Measurements from ENCODE around the gene NUP62.
"Not testable (repeated sequence)": the region's sequence is repeated elsewhere in the genome, so short reads cannot be mapped to it uniquely, and the experiment has no call there.

NUP62 gene, protein sequence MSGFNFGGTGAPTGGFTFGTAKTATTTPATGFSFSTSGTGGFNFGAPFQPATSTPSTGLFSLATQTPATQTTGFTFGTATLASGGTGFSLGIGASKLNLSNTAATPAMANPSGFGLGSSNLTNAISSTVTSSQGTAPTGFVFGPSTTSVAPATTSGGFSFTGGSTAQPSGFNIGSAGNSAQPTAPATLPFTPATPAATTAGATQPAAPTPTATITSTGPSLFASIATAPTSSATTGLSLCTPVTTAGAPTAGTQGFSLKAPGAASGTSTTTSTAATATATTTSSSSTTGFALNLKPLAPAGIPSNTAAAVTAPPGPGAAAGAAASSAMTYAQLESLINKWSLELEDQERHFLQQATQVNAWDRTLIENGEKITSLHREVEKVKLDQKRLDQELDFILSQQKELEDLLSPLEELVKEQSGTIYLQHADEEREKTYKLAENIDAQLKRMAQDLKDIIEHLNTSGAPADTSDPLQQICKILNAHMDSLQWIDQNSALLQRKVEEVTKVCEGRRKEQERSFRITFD

DNA sequence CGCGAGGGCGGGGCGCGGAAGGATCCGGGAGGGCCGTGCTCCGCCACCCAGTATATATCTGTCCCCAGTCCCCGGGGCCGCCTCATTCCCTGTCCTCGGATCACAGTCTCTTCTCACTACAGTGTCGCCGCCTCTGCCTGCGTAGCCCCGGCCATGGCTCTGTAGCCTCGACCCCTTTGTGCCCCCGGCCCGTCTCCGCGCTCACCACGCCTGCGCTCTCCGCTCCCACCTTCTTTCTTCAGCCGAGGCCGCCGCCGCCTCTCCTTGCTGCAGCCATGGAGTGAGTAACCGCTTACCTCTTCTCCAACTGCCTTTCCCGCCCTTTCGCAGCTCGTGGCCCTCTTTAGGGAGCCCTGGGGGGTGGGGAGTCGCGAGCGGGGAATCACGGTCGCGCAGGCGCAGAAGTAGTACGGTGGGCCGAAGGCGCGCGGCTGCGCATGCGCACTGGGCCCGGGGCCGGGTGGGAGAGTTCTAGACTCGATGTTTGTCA, at the start of gene NUP62, which contains the start of gene ATF5:
NUP62 (minus strand) TSS at position 384 of the 490 bp plus-strand sequence. CDS start 19,697 bp downstream, outside the sequence.
ATF5 (plus strand) TSS at position 85 of the 490 bp plus-strand sequence. CDS start 1,646 bp downstream, outside the sequence.
- DNase-seq (ENCODE audit: low read depth, low spot score) = peak; percentile 91

DNA sequence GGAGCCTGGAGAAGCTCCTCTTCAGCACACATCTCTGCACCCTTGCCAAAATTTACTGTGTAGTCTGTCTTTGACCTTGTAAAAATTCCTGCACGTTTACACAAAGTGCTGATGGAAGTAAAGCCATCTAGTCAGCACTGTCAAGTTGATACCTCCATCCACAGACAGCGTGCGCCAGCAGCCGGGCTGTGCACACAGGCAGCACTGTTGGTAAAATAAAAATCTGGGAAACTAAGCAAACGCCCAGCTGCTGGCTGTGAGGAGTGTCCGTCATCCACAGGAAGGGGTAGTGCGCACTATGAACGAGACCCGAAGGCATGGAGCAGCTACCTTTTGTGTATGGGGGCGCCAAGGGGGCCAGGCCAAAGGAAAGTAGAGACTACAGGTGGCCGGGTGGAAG, 49.0 kb upstream of the NUP62 start:
- DNase-seq (ENCODE audit: low read depth, low spot score) = no peak

DNA sequence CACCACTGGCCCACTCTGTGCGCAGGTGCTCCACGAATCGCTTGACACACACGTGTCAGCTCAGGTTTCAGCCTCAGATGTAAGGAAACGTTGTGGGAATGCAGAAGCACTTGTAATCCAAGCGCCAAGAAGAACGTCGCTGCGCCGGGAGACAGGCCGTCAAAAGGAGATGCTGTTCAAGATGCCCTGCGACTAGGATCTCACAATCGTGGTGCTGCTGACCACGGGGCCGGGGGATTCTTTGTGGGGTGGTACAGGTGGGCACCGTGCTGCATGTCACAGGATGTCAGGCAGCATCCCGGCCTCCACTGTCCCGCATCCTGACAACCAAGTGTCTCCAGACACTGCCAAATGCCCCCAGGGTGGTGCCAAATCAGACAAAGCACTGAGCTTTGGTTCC, 48.6 kb upstream of the NUP62 start:
- no peak for DNase-seq (ENCODE audit: low read depth, low spot score)

DNA sequence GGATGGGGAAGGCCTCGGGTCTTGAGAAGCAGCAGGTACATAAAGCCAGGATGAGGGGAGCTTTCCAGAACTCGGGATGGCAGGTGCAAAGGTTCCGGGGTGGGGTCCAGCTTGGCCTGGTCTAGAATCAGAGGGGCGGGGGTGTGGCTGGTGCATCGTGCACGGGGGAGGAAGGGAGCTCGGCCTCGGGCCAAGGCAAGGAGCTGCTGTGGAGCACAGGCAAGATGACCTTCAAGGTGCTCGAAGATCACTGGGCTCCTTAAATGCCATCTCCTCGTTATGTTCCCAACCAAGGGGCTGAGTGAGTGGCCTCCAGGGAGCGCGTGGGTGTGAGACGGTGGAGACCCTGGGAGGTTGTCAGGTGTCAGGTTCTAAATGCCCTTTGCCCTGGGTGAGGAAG, 47.8 kb upstream of the NUP62 start:
- no peak for DNase-seq (ENCODE audit: low read depth, low spot score)

DNA sequence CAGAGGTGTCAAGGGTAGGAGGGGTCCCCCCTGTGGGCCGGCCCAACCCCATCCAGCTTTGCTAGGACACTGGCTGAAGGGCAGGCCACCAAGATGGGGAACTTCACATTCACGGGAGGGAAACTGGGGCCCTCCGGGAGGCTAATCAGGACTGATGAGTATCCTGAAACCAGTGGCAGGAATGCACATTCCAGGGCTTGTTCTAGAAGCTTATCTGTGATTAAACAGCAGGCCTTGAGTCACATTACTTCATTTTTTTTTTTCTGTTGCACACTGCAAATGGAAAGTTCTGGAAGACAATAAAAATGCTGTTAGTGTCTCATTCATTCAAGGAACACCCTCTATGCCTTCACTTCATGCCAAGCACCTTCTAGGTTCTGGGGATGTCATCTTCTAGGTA, 47.2 kb upstream of the NUP62 start:
- DNase-seq (ENCODE audit: low read depth, low spot score) = no peak

DNA sequence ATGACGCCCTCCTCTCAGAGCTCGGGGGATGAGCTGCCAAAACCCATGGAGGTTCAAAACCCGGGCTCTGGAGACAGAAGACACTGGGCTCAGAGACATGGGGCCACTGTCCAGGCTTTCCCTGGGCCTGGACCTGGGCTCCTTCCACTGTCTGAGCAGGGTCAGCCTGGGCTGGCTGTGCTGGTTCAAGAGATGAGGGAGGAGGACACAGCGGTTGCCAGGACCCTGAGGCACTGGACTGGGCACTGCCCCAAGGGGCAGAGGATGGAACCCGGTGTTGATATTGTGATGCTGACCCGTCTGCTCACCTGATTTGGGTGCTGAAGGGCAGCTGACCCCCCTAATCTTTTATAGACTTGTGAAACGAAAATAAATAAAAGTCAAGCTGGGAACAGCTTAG, 45.7 kb upstream of the NUP62 start:
- no peak for DNase-seq (ENCODE audit: low read depth, low spot score)

DNA sequence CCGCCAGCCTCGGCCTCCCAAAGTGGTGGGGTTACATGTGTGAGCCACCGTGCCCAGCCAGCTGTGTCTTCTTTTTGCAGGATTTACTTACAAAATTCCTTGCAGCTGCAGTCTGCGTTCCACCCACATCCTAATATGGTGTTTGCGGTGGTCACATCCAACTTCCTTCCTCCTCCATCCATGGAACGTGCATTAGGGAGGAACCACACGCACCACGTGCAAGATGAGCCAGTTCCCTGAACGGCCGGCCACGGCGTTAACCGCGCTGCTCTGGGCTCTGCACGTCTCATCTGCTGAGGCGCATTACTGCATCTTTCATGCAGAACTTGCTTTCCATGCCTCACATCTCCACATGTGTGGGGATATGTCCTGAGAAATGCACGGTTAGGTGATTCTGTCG, 44.7 kb upstream of the NUP62 start:
- DNase-seq (ENCODE audit: low read depth, low spot score) = no peak

DNA sequence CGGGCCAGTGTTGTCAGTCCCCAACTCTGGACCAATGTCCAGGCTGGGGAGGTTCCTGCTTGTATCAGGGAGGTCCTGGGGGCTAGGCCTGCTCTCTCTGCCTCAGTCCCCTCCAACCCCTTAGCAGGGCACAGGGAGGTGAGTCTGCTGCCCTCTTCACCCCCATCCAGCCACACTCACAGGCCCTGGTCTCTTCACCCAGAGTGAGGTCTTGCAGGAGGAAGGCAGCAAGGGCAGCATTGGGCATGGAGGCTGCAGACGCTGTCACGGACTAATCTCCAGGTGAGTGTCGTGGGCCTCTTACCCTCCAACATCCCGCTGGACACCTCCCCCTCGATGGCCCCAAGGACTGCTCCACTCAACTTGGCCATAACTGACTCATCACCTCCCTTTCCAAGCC, 43.5 kb upstream of the NUP62 start:
- DNase-seq (ENCODE audit: low read depth, low spot score) = no peak

DNA sequence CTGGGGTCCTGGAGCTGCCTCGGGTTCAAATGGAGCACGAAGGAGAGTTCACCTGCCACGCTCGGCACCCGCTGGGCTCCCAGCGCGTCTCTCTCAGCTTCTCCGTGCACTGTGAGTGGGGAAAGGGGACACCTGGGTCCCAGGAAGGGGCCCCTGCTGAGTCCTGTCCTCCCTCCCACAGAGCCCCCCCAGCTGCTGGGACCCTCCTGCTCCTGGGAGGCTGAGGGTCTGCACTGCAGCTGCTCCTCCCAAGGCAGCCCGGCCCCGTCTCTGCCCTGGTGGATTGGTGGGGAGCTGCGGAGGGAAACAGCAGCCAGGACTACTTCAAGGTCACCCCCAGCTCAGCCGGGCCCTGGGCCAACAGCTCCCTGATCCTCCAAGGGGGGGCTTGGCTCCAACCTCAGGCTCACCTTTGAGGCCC, 42.7 kb upstream of the NUP62 start:
- no peak for DNase-seq (ENCODE audit: low read depth, low spot score)

DNA sequence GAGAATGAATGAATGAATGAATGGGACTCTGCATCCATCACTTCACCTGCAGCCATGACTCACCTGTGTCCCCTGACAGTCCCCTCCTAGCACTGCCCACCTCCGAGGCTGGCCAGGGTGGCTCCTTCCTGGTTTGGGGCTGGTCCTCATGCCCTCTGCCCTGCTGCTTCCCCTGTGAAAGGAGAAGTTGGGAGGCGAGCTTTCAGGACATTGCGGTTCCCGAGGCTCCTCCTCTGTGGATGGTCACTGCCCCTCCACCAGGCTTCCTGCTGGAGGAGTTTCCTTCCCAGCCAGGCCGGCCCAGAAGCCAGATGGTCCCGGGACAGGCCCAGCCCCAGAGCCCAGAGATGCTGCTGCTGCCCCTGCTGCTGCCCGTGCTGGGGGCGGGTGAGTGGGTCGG, 40.1 kb upstream of the NUP62 start:
- not testable (repeated sequence) for DNase-seq (ENCODE audit: low read depth, low spot score)

DNA sequence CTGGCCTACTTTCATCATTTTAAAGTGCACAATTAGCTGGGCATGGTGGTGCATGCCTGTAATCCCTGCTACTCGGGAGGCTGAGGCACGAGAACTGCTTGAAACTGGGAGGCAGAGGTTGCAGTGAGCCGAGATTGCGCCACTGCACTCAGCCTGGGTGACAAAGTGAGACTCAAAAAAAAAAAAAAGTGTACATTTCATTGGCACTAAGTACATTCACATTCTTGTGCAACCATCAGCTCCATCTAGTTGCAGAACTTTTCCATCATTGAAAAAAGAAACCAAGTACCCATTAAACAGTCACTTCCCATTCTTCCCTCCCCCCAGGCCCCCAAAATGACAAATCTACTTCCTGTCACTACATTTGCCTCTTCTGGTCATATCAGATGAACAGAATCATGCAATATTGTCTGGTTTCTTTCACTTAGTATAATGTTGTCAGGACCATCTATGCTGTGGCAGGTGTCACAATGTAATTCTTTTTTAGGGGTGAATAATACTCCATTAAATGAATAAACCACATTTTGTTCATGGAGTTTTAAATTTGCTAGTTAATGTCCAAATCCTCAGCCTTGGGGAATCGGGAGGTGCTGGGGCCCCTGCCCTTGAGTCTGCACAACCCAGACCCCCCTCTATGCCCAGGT, 39.1 kb upstream of the NUP62 start:
- no peak for DNase-seq (ENCODE audit: low read depth, low spot score)

DNA sequence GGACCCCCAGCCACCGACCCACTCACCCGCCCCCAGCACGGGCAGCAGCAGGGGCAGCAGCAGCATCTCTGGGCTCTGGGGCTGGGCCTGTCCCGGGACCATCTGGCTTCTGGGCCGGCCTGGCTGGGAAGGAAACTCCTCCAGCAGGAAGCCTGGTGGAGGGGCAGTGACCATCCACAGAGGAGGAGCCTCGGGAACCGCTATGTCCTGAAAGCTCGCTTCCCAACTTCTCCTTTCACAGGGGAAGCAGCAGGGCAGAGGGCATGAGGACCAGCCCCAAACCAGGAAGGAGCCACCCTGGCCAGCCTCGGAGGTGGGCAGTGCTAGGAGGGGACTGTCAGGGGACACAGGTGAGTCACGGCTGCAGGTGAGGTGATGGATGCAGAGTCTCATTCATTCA, 31.7 kb upstream of the NUP62 start, which contains the start of gene SIGLEC11:
SIGLEC11 (minus strand) TSS at position 193 of the 400 bp plus-strand sequence; CDS start at position 102, 91 bp downstream.
- not testable (repeated sequence) for DNase-seq (ENCODE audit: low read depth, low spot score)

DNA sequence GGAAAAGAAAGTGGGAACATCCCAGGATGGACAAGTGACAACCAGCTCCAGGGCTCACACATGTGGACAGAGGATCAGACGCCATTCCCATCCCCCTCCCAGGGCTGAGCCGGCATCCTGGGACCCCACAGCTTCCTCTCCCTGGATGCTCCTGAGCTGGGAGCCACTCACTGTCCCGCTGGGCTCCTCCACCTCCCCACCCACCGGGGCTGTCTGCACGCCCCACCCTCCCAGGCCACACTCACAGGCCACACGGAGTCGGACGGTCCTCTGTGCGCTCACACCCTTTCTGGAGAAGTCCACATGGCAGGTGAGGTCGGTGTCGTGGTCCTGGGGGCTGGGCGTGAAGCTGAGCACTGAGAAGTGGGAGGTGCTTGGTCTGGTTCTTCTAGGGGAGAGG, 30.6 kb upstream of the NUP62 start:
- DNase-seq (ENCODE audit: low read depth, low spot score) = not testable (repeated sequence)

DNA sequence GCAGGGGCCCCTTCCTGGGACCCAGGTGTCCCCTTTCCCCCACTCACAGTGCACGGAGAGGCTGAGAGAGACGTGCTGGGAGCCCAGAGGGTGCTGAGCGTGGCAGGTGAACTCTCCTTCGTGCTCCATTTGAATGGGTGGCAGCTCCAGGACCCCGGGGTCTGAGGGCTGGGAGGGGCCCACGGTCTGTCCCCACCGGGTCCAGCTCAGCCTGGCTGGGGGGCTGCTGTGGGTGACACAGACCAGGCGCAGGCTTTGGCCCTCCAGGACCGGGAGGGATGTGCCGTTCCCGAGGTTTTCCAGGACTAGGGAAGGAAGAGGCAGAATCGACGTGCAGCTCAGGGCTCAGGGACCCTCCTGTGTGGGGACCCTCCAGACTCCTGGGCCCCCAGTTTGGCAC, 29.3 kb upstream of the NUP62 start:
- DNase-seq (ENCODE audit: low read depth, low spot score) = not testable (repeated sequence)

DNA sequence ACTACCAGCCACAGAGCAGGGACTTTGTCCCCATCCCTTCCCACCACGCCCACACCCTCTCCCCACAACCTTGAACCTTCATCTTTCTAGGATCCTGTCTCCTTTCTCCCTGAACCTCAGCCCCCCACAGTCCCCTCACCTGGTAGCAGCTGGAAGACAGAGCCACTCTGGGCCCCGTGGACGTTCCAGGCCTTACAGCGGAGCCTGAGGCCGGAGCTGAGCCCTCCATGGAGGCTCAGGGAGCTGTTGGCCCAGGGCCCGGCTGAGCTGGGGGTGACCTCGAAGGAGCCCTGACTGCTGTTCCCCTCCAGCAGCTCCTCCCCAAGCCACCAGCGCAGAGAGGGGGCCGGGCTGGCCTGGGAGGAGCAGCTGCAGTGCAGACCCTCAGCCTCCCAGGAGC, 28.8 kb upstream of the NUP62 start:
- DNase-seq (ENCODE audit: low read depth, low spot score) = not testable (repeated sequence)

DNA sequence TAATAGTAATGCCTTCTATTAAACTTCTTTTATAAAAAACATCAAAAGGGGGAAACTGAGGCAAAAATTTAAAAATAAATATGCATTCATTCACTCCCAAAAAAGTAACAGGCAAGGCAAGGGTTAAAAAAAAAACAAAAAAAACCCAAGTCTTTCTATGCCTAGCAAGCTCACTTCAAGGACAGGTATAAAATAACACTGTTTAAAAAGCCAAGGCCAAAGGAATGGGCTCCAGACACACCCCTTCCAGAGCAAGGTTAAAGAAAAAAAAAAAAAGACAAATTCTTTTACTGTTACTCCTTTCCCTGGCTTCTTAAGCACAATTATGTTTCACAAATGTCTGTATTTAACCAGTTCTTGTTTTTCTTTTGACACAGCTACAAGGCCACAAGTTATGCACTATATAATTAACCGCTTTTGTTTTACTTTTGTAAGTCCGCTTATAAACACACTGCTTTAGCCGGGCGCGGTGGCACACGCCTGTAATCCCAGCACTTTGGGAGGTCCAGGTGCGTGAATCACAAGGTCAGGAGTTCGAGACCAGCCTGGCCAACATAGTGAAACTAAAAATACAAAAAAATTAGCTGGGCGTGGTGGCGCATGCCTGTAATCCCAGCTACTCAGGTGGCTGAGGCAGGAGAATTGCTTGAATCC, 28.1 kb upstream of the NUP62 start:
- no peak for DNase-seq (ENCODE audit: low read depth, low spot score)

DNA sequence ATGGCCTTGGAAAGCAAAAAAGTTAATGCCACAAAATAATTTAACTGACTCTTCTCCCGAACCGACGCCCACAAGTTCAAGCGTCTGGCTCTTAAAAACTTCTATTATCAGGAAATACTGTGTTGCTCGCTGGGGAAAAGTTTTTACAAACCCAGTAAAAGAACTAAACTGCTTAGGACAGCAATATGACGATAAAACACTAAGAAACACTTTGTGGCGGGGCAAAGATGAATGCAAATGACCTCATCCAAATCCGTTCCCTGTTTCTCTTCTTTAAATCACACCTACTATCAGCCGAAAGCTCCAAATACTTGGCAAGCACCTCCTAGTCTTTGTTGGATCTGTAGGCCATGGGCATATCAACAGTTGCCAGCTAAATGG, 26.8 kb upstream of the NUP62 start:
- no peak for DNase-seq (ENCODE audit: low read depth, low spot score)

DNA sequence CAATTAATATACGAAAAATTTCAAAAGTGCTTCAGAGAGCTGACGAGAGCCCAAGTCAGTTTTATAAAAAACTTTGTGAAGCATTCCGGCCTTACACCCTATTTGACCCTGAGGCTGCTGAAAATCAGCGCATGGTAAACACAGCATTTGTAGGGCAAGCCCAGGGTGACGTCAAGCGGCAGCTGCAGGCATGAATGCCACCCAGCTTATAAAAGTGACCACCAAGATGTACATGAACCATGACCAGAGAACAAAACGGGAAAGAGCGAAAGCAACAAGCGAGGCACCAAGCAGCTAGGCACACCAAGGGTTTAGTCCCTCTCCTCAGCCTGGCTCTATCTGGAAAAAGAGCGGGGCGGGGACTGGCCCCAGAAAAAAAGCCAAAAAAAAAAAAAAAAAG, 25.6 kb upstream of the NUP62 start:
- no peak for DNase-seq (ENCODE audit: low read depth, low spot score)

DNA sequence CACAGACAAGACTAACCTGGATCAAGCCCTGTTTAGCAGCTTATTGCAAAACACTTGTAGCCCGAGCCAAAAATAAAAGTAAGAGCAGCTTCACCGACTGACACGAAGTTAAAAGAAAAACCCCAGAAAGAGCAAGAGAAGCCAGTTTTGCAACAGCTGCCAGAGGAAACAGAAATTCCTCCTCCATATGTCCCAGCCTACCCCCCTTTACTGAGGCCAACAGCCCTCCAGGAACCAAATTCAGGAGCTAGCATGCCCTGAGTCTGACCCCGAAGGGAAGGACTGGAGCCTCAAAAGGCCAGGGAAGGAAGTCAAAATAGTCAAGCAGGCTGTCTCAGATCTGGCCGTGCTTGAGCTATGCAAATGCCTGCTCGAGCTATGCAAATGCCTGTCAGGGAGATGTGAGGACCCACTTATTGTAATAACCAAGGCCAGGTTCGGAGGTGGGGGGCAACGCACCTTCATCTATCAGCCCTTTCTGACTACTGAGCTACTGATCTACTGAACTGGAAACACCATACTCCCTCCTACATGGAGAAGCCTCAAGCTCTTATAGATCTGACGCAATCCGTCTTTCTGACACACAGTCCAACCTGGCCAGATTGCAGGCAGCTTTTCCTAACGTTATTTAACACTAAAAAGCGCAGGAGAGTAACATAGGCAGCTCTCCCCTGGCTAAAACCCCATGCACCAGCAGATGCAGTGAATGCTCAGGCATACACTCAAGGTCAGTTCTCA, 25.0 kb upstream of the NUP62 start:
- no peak for DNase-seq (ENCODE audit: low read depth, low spot score)

DNA sequence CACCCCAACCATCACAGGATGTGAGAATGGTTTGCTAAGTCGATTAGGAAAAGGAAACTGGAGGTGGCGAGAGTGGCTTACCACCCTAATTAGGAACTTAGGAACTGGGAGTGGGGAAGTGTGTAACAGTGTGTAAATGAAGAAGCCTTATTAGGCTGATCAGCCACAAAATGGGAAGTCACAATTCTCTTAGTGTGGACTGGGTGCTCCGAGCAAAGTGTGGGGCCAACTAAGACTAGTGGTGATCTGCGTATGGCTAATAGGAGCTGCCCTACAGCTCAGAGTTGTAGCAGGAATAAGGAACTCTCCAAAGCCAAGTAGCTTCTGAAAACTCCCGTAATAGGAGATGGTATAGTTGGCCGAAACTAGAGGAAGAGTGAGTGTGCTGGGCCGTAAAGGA, 24.1 kb upstream of the NUP62 start:
- no peak for DNase-seq (ENCODE audit: low read depth, low spot score)

DNA sequence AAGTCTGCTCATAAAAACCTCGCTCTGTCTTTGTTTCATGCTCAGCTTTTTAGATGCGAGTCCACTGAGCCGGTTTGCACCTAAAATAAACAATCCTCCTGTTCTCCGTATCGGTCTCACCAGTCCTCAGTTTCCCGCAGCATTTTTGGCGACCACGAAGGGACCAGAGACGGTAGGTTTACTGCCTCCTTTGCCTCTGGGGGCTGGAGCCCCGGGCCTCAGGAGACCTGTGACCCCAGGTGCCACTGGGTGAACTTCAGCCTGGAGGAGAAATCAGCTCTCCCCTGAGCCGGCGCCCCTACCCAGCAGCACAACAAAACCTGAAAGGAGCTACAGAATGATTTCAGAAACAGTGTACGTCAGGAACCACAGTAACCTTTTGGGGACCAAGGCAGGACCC, 23.6 kb upstream of the NUP62 start:
- no peak for DNase-seq (ENCODE audit: low read depth, low spot score)
